LHCN-M2 (cell line): ENCODE data around the gene FAH. TPM values are rescaled to one million over a fixed set of nuclear protein-coding genes. Genes with fewer than 3 reads are reported as not detected.
"Not testable (repeated sequence)": the region's sequence is repeated elsewhere in the genome, so short reads cannot be mapped to it uniquely, and the experiment has no call there.

Experiments
- DNase-seq: peaks from one replicate; pipeline ENCODE4 v3.0.0-alpha.2; 2012; ENCODE audit warnings: low read depth
- polyA plus RNA-seq: library from polyadenylated mRNA; unstranded; fragments of >200 nt; gene quantifications from one replicate; pipeline ENCODE4 v1.2.1, GENCODE V29; 2012; ENCODE audit warnings: missing spikeins
- total RNA-seq: library from RNA; depleted of rRNA; stranded (reverse); fragments of >200 nt; gene quantifications from 2 replicates; pipeline ENCODE4 v1.2.3, GENCODE V29; 2014; rRNA removed

Gene FAH
- 29.7 and 30.1 TPM in 2 replicates for total RNA-seq
- 54.3 TPM for polyA plus RNA-seq

DNA sequence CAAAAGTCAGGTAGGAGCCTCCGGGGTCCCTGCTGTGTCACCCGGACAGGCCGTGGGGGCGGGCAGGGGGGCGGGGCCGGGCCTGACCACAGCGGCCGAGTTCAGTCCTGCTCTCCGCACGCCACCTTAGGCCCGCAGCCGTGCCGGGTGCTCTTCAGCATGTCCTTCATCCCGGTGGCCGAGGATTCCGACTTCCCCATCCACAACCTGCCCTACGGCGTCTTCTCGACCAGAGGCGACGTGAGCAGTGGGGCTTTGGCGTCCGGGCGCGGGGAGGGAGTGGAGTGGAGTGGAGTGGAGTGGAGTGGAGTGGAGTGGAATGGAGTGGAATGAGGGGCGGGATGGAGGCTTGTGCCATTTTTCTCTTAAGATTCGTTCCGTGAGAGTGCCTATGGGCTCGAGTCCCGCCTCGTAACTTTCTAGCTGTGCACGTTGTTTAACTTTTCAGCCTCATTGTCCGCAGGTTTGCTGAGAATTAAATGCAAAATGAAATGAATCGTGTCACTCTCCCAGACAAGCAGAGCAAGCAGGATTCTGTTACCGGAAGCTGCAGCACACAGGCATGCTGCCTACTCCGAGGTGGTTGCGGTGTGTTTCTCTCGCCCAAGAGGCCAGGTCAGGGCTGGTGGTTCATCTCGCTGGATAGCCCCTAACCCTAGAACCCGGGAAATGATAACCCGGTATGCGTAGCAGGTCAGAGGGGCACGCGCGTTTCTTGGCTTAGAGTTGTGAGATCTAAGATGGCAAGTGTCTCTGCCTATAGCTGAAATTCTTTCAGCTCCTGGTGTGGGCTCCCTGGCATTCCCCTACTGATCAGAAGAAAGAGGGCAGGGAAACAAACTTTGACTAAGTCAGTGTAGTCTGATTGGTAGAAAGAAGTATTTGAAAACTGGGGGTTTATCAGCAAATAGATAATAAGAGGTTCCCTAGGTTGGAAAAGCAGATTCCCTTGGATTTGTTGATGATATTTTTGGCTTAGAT lies at the start of gene FAH:
Gene FAH, plus strand, starts transcription at position 104 of the 981 bp plus-strand sequence. Its CDS starts 56 bp downstream, at position 160.
- peak; percentile 48 for DNase-seq

GRCh38 chr15:80105193-80105592 lies 47.6 kb upstream of the FAH start:
- DNase-seq = no peak

DNA sequence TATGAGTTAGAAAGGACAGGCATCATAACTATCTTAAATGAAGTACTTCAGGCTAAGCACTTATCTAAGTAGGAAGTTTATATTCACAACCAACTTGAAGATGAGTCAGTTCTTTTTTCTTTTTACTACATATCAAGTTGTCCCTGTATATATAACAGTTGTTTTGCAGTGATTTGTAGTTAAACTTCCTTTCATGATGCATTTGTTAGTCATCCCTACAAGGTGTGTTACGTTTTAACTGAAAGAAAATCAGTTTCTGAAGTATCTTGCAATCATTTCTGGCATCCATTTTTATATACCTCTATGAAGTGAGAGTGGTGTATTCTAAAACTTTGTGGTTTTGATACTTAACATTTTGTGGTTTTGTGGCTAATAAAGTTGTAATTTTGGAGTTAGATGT lies 47.2 kb upstream of the FAH start:
- DNase-seq = peak; percentile 65

- no peak for DNase-seq
These were observed 46.7 kb upstream of the FAH start for GRCh38 chr15:80106051-80106450.

GRCh38 chr15:80107204-80107603 lies 45.6 kb upstream of the FAH start:
- DNase-seq = no peak

DNA sequence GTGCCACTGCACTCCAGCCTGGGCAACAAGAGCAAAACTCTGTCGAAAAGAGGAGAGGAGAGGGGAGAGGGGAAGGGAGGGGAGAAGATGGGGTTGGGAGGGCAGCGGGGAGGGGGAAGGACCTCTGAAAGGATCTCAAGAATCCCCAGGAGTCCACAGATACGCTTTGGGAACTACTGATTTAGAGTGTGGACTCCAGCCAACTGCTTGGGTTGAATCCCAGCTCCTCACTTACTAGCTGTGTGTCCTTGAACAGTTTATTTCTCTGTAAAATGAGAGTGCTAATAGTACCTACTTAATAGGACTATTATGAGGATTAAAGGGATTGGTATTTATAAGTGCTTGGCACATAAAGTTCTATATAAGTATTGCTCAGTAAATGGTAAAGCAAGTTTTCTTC lies 45.0 kb upstream of the FAH start:
- no peak for DNase-seq

- DNase-seq = no peak
These were observed 43.4 kb upstream of the FAH start for GRCh38 chr15:80109388-80109787.

- DNase-seq = no peak
These were observed 41.9 kb upstream of the FAH start for GRCh38 chr15:80110920-80111319.

GRCh38 chr15:80114114-80114513 lies 38.7 kb upstream of the FAH start:
- no peak for DNase-seq

- no peak for DNase-seq
These were observed 37.8 kb upstream of the FAH start for GRCh38 chr15:80115021-80115420.

DNA sequence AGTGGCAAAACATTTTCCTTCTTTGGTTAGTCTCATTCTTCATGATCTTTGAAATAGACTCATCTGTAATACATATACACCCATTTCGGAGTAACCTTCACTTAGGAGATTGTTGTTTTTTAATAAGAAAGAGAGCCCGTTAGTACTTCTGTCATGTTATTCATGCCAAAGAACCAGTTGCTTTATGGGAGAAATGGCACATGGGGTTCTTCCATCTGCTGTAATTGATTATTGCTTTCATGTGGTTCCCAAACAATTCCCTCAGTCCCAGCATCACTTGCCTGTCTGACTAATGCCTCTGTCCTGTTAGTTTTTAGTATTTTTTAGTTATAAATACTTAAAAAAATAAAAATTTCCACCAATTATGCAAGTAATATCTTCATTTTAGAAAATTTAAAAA lies 33.8 kb upstream of the FAH start:
- DNase-seq = no peak

DNA sequence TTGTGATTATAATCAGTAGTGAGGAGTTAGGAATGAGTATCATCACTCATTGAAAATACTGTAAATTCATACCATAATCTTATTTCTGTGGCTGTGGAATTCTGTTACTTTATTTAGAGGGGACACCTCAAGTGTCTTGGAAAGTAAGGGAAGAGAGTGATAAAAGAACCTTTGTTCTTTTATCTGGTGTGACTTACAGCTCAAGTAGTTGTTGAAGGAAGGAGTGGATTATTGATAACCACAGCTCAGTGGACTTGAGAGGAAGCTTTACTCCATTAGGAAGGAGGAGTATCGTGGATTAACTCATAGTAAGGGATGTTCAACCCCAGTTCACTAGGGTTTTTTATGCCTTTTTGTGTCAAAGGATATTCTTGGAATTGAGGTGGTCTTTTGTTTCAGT lies 32.2 kb upstream of the FAH start:
- DNase-seq = no peak

DNA sequence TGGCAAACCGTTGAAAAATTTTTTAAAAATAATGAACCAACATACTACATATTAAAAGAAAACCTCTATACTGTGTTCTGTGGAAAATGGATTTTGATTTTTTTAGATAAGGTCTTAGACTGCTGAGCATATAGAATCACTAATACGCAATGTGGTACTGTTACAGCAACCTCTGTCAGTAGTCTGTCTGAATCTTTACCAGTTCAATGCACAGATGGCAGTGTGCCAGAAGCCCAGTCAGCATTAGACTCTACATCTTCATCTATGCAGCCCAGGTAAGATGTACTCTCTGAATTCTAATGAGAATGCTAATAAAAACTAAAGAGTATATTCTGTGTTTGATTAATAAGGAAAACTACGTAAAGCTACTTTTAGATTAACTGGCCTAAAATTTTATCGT lies 31.3 kb upstream of the FAH start:
- no peak for DNase-seq

DNA sequence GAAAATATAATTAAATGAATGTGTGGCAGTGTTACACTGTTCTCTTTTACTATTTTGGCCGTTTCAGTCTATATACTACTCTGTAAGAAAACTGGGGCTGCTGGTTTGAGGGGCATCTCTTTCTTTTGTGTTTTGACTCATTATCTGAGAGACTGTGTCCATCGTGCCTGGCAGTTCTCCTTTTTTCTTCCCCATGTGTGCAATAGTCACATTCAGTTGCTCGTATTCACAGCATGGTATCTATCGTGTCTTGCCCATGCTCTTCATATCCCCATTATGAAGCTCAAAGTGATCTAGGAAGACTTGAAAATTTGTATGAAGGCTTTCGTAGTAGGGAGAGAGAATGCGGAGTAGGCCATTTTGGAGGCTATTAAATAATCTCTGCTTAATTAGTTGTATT lies 29.8 kb upstream of the FAH start:
- no peak for DNase-seq

GRCh38 chr15:80127253-80127652 lies 25.5 kb upstream of the FAH start:
- not testable (repeated sequence) for DNase-seq

GRCh38 chr15:80127911-80128310 lies 24.9 kb upstream of the FAH start:
- DNase-seq = no peak

DNA sequence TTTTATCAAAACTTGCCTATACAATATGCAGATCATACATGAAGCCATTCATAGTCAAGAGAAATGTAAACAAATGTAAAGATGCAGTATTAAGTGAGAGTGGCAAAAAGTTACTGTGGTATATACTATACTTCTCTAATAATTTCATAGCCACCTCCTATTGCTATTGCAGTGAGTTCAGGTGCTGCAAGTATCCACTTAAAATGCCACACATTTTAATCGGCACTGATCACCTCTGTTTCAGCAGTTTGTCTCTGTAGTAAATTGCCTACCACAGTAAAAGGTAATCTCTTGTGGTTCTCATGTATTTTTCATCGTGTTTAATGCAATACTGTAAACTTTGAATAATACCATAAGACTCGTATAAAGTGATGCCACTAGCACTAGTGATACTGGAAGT lies 20.4 kb upstream of the FAH start:
- DNase-seq = no peak

DNA sequence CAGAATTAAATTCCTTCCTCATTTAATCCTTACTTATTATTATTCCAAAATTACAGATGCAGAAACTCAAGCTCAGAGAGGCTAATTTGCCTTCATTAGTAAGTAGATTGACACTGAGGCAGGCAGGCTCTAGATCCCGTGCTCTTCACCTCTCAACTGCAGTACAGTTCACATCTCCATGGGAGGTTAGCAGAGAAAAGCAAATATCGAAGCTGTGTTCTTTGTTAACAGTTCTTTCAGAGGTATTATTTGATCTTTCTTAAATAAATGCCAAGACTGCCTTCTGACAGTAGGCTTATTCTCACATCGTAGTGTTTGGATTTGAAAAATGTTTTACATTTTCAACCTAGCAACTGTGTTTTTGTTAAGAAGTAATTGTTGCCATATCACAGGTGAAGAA lies 15.9 kb upstream of the FAH start:
- no peak for DNase-seq

GRCh38 chr15:80138961-80139360 lies 13.8 kb upstream of the FAH start:
- DNase-seq = no peak

DNA sequence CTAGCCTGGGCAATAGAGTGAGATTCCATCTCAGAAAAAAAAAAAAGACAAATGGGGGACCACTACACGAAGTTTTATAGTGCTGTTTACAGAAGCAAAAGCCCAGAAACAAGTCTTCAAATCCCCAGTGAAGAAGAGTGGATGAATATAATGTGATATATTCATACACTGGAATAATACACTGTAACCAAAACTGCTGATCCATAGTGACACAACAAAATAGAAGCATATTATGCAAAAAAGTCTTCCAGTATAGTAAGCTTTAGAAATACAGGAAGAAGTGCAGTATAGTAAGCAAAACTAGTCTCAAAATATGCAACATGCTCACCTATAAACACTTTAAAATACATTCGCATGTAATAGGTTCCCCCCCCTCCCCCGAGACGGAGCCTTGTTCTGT lies 11.9 kb upstream of the FAH start:
- DNase-seq = no peak

- DNase-seq = no peak
These were observed 10.7 kb upstream of the FAH start for GRCh38 chr15:80141916-80142598.

GRCh38 chr15:80142646-80143045 lies 10.2 kb upstream of the FAH start:
- no peak for DNase-seq

DNA sequence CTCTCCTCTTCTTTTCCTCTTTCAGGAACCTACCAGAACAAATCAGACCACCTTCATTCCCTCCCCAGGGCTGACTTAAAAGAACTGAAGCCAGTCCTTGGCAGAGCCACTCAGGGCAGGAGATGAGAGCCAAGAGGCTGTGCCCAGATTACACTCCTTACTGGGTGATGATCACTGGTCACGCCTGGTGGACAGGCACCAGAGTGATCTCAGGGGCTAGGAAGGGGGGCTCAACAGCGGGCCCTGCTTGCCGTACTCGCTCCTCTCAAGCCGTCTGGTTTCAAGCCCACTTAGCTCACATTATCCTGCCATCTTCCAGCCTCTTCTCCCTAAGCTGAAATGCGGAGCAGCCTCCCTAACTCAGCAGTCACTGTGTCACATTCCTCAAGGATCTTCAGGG lies 1.7 kb upstream of the FAH start:
- DNase-seq = no peak
